ENCODE data around the gene GCGR. TPM values are rescaled to one million over a fixed set of nuclear protein-coding genes. Genes with fewer than 3 reads are reported as not detected.
A peak's percentile ranks its signal among the peaks of the same experiment; 100 is the strongest.

GCGR gene
- total RNA-seq, 2 donors from 2014 or later: 0.52 to 5.3 TPM

DNA sequence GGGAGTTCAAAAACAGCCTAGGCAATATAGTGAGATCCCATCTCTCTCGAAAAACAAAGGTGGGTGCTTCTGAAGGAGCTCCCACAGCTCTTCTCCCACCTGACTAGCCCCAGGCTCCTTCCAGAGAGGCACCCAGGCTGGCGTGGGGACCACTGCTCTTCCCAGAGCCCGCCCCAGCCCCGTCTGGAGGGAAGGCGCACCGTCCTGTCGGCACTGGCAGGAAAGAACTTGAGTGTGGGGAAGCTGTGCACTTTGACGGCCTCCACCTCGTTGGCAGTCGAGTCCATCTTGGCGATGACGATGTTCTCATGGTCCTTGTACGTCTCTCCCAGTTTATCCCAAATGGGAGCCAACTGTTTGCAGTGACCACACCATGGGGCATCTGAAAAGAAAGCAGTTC is 41.4 kb downstream of the GCGR start:
- no peak for ATAC-seq
- DNase-seq: no peak
- H3K36me3 ChIP-seq (replicated peaks in 1 of 2; ENCODE audit: insufficient read depth in 1 of 2, low read depth in 2 of 2): peaks cover 42% of the 10 kb centered on the region in 2 donors
- peak overlapping the region in 1 of 4 donors; percentile 27 for H3K27ac ChIP-seq
- intact Hi-C loops (cut with DNase I): no loop called here
- H3K27me3 ChIP-seq: no peaks in the 10 kb centered on the region
- WGBS, 2 donors: 85 to 88% methylated on average over 11 to 13 of the region's 13 CpGs
- peaks cover 40% of the 10 kb centered on the region for H3K4me1 ChIP-seq
- H3K9me3 ChIP-seq: no peaks in the 10 kb centered on the region
- no peak overlapping the region for H3K4me3 ChIP-seq
- no peak for TF ChIP-seq POLR2A (IDR thresholded peaks at IDR 0.05)
- TF ChIP-seq, protein P1, sequence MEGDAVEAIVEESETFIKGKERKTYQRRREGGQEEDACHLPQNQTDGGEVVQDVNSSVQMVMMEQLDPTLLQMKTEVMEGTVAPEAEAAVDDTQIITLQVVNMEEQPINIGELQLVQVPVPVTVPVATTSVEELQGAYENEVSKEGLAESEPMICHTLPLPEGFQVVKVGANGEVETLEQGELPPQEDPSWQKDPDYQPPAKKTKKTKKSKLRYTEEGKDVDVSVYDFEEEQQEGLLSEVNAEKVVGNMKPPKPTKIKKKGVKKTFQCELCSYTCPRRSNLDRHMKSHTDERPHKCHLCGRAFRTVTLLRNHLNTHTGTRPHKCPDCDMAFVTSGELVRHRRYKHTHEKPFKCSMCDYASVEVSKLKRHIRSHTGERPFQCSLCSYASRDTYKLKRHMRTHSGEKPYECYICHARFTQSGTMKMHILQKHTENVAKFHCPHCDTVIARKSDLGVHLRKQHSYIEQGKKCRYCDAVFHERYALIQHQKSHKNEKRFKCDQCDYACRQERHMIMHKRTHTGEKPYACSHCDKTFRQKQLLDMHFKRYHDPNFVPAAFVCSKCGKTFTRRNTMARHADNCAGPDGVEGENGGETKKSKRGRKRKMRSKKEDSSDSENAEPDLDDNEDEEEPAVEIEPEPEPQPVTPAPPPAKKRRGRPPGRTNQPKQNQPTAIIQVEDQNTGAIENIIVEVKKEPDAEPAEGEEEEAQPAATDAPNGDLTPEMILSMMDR (IDR thresholded peaks at IDR 0.05): no peak

DNA sequence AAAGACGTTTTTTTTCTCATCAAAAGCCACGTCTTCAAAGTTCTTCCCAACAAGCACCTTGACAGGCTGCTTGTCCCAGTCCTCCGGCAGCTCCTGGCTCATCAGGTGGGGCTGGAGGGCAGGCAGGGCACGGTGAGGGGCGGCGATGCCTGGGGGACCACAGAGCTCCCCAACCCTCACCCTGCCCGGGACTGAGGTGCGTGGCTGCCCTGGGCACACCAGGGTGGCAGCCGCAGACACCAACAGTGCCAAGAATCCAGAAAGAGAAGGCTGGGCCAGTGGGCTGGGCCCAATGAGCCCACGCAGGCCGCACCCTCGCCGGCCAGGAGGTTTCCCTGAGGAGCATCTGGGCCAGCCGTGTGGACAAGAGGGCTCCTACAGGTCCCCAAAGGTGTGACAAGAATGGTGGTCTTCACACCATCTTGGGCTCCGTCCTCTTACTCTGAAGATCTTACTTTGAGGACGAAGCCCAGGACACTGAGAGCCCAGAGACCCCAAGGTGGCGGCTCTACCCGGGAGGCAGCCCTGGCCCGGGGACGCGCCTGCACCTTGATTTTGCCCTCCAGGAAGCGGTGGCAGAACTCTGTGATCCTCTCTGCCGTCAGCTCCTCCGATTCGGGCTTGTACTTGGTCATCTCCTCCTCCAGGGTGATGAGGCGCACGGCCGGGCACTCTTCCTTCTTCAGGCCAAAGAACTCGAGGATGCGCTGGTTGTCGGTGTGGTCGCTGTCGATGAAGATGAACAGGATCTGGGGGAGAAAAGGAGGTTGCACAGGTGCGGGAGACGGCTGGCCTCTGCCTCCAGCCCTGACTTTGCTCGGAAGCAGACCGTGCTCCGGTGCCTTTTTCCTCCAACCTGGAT is 42.2 kb downstream of the GCGR start:
- Histone ChIP-seq H3K36me3 (replicated peaks in 1 of 2; ENCODE audit: insufficient read depth in 1 of 2, low read depth in 2 of 2) (peaks cover 42 to 46% of the 10 kb centered on the region in 2 donors), H3K27ac (peak overlapping the region in 2 of 4 donors; percentile 14 to 27), H3K9me3 (no peaks in the 10 kb centered on the region), H3K27me3 (no peaks in the 10 kb centered on the region), H3K4me1 (peaks cover 35% of the 10 kb centered on the region), H3K4me3 (no peak overlapping the region)
- no peak for DNase-seq
- WGBS, 2 donors: 84 to 86% methylated on average over 21 to 38 of the region's 38 CpGs
- intact Hi-C loops (cut with DNase I): no loop called here
- ATAC-seq: no peak
- no peak for TF ChIP-seq POLR2A (IDR thresholded peaks at IDR 0.05)
- TF ChIP-seq, protein P1 (IDR thresholded peaks at IDR 0.05): no peak

DNA sequence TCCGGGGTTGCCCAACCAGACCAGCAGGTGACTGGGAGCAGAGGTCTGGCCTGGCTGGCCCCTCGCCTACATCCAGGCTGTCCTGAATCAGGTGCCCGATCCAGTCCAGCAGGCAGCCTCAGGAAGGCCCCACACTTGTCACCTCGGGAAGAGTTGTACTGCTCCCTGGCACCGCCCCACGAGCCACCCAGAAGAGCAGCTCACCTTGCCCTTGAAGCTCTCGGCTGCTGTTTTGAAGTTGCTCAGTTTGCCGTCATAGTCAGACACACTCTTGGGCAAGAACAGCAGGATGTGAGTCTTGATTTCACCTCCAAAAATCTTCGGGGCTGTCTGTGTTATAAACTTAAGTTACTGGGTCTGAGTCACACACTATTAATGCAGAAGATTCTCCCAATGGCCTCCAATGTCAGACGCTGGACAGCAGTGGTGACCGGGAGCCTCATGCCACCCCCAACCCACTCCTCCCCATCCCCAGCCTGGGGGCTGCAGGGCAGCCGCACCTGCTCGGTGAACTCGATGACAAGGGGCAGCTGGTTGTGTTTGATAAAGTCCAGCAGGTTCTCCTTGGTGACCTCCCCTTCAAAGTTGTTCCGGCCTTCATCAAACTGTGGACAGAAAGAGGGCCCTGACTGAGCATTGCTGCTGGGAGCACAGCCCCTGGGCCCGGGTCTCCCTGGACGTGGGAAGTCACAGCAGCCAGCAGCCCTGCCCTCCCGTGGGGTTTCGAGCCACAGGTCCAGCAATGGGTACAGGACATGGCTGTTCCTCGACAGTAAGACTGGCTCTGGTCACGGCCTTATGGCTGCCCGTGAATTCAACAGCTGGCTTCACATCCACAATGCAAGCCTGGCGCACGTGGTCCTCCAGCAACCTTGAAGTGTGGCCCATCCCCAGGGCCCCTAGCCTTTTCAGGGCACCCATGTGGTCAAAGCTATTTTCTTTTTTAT is 43.1 kb downstream of the GCGR start:
- Histone ChIP-seq H3K27ac (peak overlapping the region in 2 of 4 donors; percentile 14 to 27), H3K4me3 (no peak overlapping the region), H3K36me3 (replicated peaks in 1 of 2; ENCODE audit: insufficient read depth in 1 of 2, low read depth in 2 of 2) (peaks cover 47 to 53% of the 10 kb centered on the region in 2 donors), H3K27me3 (no peaks in the 10 kb centered on the region), H3K4me1 (peaks cover 26% of the 10 kb centered on the region), H3K9me3 (no peaks in the 10 kb centered on the region)
- DNase-seq: peak in 1 of 4 donors; percentile 42
- WGBS, 2 donors: 58 to 64% methylated on average over 11 to 24 of the region's 24 CpGs
- TF ChIP-seq, protein P1 (IDR thresholded peaks at IDR 0.05): no peak
- no peak for TF ChIP-seq POLR2A (IDR thresholded peaks at IDR 0.05)
- ATAC-seq: no peak
- intact Hi-C loops (cut with DNase I): no loop called here

DNA sequence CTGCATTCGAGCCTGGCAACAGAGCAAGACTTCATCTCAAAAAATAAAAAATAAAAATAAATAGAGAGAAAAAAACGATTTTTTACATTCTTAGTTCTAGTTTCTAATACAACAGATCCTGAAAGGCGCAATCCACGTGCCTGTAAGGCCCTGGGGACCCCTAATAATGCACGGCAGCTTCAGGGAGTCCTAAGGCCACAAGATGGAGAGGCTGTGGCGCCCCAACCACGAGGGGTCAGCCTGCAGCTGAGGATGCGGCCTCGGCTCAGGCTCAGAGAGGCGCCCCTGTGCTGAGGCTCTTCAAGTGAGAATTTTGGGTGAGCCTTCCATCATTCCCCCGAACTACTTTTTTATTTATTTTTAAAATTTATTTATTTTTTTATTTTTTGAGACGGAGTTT is 45.5 kb downstream of the GCGR start:
- H3K4me3 ChIP-seq: no peak overlapping the region
- TF ChIP-seq, protein P1 (IDR thresholded peaks at IDR 0.05): no peak
- no peak for TF ChIP-seq POLR2A (IDR thresholded peaks at IDR 0.05)
- no peak for ATAC-seq
- intact Hi-C loops (cut with DNase I): no loop called here
- DNase-seq: no peak
- peaks cover 21% of the 10 kb centered on the region for H3K4me1 ChIP-seq
- H3K27me3 ChIP-seq: no peaks in the 10 kb centered on the region
- WGBS, 2 donors: 88 to 90% methylated on average over 12 of the region's 12 CpGs
- peaks cover 37 to 52% of the 10 kb centered on the region in 2 donors for H3K36me3 ChIP-seq (replicated peaks in 1 of 2; ENCODE audit: insufficient read depth in 1 of 2, low read depth in 2 of 2)
- H3K27ac ChIP-seq: no peak overlapping the region
- H3K9me3 ChIP-seq: no peaks in the 10 kb centered on the region

Data from body of pancreas (tissue), 4 donors.